GM12873 (cell line): ENCODE results near the gene SLC12A7.

Source experiments
- CTCF ChIP-seq: IDR thresholded peaks from 2 replicates; pipeline ENCODE4 v1.5.1; 2012; ENCODE audit warnings: low read depth, mild to moderate bottlenecking, moderate library complexity, low read length, control low read depth; ENCODE audit not compliant: insufficient read depth; ENCODE audit errors: missing control alignments

SLC12A7 gene

GRCh38 chr5:1026700-1027621 is 84.9 kb downstream of the SLC12A7 start:
- no peak for TF ChIP-seq CTCF

GRCh38 chr5:1021136-1021968 is 90.5 kb downstream of the SLC12A7 start:
- TF ChIP-seq CTCF: no peak

- TF ChIP-seq CTCF: no peak
Measured at GRCh38 chr5:1020452-1020961, 91.4 kb downstream of the SLC12A7 start.

- TF ChIP-seq CTCF: no peak
Measured at GRCh38 chr5:1019001-1019905, 92.6 kb downstream of the SLC12A7 start.

- TF ChIP-seq CTCF: no peak
Measured at GRCh38 chr5:1018596-1018995, 93.3 kb downstream of the SLC12A7 start.

- TF ChIP-seq CTCF: no peak
Measured at GRCh38 chr5:1017691-1018455, 94.0 kb downstream of the SLC12A7 start.
